NCI-H2081 (cell line): ENCODE measurements around the gene CCDC154.
A peak's percentile ranks its signal among the peaks of the same experiment; 100 is the strongest.

Experiments
- DNase-seq, 2 experiments: peaks; one replicate each; lab custom pipeline; 2025; lab: John Stamatoyannopoulos, UW

The CCDC154 gene

DNA sequence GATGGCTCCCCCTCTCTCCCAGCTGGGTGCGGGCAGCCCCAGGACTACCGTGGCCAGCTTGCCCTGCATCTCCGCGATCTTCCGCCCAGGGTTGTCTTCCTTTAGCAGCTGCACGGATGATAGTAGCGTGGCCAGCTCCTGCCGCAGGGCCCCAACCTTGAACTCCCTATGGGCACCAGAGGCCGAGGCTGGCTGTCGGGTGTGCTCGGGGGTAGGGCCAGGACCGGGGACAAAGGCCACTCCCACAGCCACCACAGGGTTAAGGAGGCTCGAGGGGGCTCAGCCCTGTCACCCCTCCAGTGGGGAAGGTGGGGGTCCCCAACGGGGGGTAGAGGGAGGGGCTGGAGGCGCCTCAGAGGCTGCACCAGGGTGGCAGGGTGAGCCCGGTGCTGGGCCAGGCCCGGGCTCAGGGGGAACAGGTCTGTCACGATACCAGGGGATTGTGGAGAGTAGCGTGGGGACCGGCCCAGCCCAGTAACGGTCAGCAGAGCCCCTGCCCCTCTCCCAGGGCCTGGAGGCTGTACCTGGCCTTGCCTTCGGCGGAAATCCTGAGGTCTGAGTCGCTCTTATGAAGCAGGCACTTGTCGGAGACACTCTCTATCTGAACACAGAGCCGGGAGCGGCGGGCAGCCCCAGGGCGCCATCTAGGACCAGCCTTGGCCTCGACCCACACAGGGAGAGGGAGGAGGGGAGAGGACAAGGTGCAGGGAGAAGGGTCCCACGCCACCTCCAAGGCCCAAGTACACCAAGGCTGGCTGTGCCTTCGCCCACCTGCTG is 8.2 kb downstream of the CCDC154 start:
- DNase-seq, result no peak

GRCh38 chr16:1434644-1435592 is 9.4 kb downstream of the CCDC154 start:
- peak in 1 of 2 experiments; percentile 34 for DNase-seq

DNA sequence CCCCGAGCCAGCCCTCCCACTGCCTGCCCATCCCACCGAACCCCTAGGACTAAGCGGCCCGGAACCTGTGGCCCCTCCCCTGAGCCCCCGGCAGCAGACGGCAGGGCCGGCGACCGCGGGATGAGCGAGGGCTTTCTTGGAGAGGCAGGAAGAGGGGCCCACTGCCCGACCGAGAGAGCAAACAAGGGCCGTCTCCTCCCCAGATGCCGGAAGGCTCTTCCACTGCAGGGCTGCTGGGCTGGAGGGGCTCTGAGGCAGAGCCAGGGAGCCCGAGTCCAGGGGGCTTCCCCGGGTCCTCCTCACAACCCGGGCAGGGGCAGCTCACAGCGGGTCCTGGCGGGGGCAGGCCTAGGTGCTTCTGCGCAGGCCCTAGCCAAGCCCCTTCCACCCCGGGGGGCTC is 10.6 kb downstream of the CCDC154 start:
- no peak for DNase-seq

- DNase-seq, result no peak
Observed at GRCh38 chr16:1433263-1433560, 11.1 kb downstream of the CCDC154 start.

DNA sequence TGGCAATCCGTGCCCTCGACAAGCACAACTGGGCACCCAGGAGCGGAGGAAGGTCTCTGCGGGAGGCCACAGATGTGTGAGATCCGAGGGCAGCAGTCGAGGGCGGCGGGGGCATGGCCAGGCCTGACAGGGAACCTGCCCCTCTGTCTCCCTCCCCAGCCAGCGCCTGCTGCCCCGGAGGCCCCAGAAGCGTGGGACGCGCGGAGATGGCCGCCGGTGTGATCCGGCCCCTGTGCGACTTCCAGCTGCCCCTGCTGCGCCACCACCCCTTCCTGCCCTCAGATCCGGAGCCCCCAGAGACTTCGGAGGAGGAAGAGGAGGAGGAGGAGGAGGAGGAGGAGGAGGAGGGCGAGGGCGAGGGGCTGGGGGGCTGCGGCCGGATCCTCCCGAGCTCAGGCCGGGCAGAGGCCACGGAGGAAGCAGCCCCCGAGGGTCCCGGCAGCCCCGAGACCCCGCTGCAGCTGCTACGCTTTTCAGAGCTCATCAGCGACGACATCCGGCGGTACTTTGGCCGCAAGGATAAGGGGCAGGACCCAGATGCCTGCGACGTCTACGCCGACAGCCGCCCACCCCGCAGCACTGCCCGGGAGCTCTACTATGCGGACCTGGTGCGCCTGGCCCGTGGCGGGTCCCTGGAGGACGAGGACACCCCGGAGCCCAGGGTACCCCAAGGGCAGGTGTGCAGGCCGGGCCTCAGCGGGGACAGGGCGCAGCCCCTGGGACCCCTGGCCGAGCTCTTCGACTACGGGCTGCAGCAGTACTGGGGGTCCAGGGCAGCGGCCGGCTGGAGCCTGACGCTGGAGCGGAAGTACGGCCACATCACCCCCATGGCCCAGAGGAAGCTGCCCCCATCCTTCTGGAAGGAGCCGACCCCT is 11.7 kb downstream of the CCDC154 start:
- DNase-seq, result no peak

DNA sequence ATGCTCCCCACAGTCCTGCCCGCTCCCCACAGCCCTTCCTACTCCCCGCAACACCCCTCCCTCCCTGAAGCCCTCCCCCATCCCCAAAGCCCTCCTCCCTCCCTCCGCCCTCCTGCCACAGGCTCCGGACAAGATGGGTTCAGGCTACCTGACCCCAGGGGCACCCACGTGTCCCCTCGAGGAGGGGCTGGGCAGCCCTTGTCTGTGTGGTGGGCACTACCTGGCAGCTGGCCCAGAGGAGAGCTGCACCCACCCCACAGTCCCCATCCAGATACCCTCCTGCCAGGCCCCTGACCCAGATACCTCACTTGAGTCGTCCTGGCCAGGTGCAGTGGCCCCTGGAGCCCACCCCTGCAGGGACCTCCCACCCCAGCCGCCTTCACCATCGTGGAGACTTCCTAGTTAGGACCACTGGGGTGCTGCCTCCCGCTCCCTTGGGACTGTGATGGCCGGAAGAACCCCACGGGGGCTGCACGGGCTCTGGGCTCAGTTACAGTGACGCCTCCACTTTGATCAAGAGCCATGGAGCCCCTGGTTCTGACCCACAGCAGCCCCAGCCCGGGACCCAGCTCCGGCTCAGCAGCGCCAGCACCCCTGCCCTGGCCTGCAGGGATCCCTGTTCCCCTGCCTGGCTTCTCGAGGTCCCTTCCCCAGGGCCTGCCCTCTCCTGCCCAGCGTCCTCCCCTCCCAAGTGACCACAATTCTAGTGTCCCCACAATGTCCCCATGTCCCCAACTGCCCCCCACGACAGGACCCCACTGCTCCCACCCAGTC is 12.7 kb downstream of the CCDC154 start:
- no peak for DNase-seq

DNA sequence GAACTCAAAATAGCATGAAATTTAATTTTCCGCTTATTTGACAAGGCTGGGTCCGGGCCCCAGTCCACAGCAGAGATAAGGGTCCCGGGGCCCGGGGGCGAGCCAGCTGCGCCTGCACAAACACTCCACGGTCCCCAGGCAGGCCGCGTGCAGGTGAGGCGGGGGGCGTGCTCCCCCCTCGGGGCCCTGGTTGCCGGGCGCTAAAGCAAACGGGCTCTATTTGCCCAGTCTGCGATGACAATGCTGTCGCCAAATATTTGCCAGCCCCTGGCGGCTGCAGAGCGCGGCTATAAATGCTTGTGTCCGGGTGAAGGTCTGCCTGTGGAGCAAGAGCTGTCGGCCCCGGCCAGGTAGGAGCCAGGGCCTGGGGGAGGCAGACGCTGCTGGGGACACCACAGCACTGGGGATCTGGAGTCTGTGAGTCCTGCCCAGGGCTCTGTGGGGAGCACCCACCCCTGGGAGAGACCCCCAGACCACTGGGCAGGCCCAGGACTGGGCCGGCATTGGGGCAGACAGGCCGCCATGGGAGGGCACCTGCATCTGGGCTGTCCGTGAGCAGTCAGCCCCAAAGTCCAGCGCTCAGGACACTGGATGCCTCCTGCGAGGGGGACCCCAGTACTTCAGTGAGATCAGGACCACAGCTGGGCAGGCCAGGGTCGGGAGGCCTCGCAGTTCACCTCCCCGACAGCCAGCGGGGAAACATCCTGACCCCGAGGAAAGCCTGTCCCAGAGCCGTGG is 13.4 kb downstream of the CCDC154 start, which contains the start of gene PERCC1:
Gene PERCC1 (plus strand): TSS at position 320 of the 738 bp plus-strand sequence. CDS start 1,516 bp downstream, outside the sequence.
- DNase-seq, result peak; percentile 81 to 93

GRCh38 chr16:1430214-1430758 is 14.1 kb downstream of the CCDC154 start:
- no peak for DNase-seq

GRCh38 chr16:1429631-1430030 is 14.7 kb downstream of the CCDC154 start:
- no peak for DNase-seq

GRCh38 chr16:1429012-1429411 is 15.3 kb downstream of the CCDC154 start:
- no peak for DNase-seq

DNA sequence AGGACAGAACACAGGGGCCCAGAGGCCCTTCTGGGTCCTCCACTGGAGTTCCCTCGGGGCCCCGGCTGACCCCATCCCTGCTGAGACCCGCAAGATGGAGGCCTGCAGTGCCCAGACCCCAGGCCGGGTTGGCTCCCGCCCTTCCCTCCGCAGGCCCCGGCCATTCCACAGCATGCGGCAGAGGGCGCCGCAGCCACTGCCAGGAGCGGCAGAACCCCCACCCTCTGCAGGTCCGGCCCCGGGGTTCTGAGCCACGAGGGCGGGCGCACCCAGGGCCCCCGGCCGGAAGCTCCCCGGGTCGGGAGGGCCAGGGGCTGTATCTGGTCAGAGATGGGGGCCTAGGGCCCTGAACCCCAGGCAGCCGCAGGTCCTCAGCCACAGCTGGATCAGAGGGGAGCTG is 15.8 kb downstream of the CCDC154 start:
- no peak for DNase-seq

DNA sequence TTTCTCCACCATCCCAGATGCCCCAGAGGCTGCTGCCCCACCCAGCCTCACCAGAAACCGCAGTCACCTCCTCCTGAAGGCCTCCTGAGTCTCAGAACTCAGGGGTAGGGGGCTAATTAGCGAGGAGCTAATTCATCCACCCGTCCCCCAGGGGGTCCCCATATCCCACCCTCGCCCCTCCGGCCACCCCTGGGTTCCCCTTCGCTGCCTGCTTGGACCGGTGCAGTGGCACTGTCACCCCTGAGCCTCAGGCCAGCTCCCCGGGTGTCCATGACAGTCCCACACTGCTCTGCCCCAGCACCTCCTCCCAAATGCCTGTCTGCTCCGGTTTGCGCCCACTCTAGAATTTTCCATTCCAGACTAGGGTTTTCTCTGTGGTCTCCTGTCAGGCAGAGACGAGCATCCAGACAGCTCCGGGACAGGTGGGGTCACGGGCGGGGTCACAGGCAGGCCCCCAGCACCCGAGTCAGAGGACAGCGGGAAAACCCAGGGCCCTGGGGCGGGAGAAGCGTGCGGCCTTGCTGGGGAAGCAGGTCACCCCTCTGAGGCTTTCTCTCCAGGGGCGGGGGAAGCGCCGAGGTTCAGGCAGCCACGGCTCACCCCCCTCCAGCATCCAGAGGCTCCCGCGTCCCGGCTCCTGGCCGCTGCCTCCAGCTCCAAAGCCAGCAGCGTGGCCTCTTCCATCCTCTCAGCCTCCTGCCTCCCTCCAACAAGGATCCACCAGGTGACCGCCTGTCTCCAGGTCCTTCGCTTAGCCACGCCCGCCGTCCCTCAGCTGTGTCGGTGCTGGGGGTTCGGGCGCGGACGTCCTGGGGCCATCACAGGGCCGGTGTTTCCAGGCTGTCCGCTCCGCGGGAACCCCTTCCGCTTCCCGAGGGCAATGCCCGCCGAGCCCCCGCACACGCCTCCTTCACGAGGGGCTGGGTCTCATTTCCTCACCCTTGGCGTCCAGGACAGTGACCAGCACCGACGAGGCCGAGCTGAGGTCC is 16.6 kb downstream of the CCDC154 start:
- no peak for DNase-seq

DNA sequence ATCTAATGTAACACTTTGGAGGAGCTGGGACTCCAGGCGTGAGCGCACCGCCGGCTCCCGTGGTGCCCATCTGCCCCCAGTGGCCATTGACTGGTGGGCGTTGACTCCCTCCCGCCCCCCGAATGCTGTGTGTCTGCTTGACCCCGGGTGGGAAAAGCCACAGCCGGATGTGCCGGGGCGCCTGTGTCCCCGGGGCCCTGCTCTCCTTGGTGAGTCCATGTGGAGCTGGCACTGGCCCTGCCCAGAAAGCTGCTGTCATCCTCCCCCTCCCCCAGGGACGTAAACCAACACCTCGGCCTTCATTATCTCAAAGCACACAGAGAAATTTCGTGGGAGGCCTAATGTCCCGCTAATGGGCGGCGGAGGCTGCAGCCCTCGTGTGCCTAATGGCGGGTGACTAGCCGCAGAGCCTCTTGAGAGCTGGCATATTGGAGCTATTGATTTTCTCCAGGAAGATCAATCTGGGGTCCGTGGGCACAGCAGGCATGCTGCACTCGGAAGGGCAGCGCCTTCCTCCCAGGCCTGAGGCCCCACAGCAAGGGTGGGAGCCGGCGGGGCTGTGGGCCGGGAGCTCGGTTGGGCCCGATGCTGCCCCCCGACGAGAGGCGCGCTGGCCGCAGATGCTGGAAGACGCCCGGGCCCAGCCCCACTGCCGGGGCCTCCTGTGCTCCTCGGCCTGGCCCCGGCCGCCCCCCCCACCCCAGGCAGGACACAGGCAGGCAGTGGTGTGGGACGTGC is 17.5 kb downstream of the CCDC154 start:
- DNase-seq, result peak in 1 of 2 experiments; percentile 29

- DNase-seq, result no peak
Observed at GRCh38 chr16:1425616-1426370, 18.6 kb downstream of the CCDC154 start.

DNA sequence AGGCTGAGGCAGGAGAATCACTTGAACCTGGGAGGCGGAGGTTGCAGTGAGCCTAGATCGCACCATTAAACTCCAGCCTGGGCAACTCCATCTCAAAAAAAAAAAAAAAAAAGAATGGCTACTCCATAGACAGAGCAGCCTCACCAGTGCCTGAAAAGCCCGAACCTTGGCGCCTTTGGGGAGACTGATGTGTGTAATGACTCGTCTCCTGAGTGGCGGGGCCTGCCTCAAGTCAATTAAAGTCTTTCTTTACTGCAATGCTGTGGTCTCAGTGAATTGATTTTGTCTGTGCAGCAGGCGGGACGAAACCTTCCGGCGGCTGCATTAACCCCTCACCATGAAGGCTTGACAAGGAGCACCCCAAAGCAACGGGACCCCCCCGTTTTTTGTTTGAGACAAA is 20.3 kb downstream of the CCDC154 start:
- no peak for DNase-seq

- no peak for DNase-seq
Observed at GRCh38 chr16:1422076-1422475, 22.3 kb downstream of the CCDC154 start.

GRCh38 chr16:1420111-1420539 is 24.2 kb downstream of the CCDC154 start:
- DNase-seq, result no peak
